ENCODE data around the gene UBAC2.

GRCh38 chr13:99208845-99209527, 8.3 kb downstream of the UBAC2 start:
- TF ChIP-seq SP1 (IDR thresholded peaks at IDR 0.05) (no peak), FOXM1 (IDR thresholded peaks at IDR 0.05; ENCODE audit: borderline replicate concordance) (no peak), ZNF384 (IDR thresholded peaks at IDR 0.05) (no peak)
